GM20000 (cell line): ENCODE measurements around the gene EPHB2.
"Not testable (repeated sequence)": the region's sequence is repeated elsewhere in the genome, so short reads cannot be mapped to it uniquely, and the experiment has no call there.

ENCODE experiments used
- DNase-seq: peaks from one replicate; pipeline ENCODE4 v3.0.0; 2012; ENCODE audit warnings: low spot score
- TF ChIP-seq, protein P1 (sequence below): IDR thresholded peaks from 2 replicates; pipeline ENCODE4 v1.5.1; 2012; ENCODE audit warnings: mild to moderate bottlenecking, control low read depth; ENCODE audit errors: extremely low read depth, missing control alignments

The EPHB2 gene

DNA sequence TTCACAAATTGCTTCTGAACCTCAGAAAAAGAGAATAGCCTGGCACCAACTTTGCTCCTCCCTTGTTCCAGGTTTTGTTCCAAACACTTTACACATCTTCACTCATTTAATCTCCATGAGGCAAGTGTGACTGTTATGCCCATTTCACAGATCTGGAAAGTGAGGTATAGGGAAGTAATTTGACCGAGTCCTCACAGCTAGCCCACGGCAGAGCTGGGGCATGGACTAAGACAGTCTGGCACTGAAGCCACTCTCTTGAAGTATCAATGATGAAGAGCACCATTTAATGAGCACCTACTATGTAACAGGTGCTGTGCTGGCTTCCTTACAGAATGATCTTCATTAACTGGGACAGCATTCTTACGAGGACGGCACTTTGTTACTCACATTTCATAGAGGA is 38.6 kb upstream of the EPHB2 start:
- no peak for DNase-seq
- TF ChIP-seq, protein P1, sequence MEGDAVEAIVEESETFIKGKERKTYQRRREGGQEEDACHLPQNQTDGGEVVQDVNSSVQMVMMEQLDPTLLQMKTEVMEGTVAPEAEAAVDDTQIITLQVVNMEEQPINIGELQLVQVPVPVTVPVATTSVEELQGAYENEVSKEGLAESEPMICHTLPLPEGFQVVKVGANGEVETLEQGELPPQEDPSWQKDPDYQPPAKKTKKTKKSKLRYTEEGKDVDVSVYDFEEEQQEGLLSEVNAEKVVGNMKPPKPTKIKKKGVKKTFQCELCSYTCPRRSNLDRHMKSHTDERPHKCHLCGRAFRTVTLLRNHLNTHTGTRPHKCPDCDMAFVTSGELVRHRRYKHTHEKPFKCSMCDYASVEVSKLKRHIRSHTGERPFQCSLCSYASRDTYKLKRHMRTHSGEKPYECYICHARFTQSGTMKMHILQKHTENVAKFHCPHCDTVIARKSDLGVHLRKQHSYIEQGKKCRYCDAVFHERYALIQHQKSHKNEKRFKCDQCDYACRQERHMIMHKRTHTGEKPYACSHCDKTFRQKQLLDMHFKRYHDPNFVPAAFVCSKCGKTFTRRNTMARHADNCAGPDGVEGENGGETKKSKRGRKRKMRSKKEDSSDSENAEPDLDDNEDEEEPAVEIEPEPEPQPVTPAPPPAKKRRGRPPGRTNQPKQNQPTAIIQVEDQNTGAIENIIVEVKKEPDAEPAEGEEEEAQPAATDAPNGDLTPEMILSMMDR, result no peak

DNA sequence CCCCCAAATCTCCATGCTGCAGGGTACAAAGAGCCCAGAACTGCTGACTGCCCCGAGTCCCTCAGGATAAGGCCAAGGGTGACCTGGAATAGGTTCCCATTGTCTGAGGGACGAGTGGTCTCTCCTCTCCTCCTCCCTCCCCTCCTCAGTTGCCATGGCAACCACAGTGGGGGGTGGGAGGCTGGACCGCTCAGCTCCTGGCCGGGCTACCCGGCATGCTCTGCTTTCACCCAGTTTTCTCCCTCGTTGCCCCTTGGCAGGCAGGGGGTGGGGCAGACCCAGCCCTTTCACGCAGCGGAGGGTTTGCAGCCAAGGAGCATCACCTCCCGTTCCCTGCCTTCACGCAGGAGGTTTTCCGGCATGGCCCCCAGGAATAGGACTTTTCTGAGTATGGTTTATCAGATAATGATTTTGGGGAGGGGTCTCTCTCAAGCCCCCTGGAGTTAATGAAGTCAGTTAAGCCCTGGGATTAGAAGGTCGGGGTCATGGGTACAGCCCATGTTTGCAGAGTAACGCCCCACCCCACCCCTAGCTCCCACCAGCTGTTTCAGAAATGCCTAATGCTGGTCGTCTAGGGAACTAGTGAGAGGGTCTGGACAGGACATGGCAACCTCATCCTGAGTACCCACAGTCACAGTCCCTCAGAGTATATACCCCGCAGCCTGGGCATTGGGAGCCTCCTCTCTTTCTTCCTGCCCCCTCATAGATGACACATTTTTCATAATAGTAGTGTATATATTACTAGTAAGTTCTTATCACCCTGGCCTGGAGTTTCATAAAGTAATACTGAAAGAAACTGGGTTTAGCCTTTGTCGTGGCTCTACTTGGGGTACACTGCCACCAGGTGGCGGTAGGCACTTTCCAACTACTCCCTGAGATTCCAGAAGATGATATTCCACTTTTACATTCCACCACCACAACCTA is 36.9 kb upstream of the EPHB2 start:
- DNase-seq, result peak; percentile 71
- TF ChIP-seq, protein P1, result peak; percentile 79

DNA sequence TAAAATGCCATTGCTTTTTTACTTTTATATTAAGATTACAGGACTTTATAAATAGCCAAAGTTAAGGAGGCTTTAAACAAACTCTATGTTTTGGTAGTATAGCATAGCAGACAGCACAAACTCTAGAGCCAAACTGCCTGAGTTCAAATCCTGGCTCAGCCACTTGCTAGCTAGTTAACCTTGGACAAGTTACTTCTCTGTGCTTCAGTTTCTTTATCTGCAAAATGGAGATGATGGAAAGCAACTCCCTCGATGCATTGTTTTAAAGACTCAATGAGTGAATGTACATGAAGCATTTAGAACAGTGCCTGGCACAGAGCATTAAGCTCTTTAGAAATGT is 36.3 kb upstream of the EPHB2 start:
- no peak for DNase-seq
- TF ChIP-seq, protein P1, result no peak

DNA sequence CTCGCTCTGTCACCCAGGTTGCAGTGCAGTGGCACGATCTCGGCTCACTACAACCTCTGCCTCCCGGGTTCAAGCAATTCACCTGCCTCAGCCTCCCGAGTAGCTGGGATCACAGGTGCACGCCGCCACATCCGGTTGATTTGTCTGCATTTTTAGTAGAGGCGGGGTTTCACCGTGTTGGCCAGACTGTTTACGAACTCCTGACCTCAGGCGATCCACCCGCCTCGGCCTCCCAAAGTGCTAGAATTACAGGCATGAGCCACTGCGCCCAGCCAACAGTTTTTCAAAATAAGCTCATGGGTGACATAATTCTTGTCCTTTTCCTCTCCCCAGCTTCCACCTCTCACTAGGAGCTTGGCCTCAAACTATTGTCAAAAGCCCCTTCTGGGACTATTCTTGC is 34.5 kb upstream of the EPHB2 start:
- not testable (repeated sequence) for DNase-seq

DNA sequence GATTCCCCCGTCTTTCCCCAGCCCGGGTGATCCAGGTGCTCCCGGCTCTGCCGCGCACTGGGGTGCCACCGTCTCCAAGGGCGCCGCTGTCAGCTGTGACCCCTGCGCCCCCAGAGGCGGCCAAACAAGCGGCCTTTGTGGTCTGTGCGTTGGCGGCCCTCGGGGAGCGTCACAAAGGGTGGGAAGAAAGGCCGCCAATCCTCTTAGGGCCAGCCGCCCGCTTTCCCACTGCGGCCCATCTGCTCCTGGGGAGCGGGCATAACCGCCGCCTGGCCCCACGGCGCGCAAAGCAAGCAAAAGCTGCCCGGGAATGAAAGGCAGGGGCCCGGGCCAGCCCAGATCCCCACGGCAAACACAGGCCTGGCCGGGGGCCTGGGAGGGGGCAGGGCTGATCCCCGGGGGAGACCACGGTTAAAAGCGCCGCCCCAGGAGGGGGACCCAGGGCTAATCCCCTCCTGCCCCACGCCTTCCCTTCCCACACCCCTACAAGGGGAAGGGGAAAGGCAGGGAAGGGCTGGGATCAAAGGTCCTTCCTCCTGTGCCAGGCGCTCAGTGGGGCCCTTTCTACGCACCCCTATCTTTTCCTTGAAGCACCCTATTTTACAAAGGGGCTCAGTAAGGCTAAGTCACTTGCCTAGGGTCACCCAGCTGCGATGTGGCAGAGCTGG is 33.6 kb upstream of the EPHB2 start:
- DNase-seq, result no peak
- TF ChIP-seq, protein P1, result no peak

DNA sequence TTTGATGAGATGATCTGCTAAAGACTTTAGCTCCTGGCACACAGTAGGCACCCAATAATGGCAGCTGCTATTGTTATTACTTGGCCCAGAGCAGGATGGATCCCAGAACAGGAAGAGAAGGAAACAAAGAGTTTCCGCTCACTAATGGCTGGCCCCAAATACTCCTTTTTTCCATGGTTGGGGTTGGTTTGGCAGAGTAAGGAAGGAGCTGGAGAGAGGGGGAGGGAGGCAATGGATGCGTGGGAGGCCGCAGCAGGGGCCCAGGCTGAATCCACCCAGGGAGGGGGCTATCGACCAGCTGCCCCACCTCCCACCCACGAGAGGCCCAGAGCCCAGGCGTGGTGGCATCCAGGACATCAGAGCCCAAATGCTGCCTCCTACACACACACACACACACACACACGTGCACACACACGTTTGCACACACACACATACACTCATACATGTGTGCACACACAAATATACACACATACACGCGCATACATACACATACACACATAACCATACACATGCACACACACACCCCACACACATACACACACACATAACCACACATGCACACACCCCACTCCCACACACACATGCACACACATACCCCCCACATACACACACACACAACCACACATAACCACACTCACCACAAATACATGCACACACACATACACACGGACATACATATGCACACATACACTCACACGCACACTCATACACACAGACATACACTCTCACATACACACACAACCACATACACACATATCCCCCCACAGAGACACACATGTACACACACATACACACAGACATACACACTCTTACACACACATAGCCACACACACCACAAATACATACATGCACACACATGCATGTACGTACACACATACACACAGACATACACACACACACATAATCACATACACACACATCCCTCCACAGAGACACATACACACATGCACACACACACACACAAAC is 32.4 kb upstream of the EPHB2 start:
- DNase-seq, result no peak
- TF ChIP-seq, protein P1, result no peak

DNA sequence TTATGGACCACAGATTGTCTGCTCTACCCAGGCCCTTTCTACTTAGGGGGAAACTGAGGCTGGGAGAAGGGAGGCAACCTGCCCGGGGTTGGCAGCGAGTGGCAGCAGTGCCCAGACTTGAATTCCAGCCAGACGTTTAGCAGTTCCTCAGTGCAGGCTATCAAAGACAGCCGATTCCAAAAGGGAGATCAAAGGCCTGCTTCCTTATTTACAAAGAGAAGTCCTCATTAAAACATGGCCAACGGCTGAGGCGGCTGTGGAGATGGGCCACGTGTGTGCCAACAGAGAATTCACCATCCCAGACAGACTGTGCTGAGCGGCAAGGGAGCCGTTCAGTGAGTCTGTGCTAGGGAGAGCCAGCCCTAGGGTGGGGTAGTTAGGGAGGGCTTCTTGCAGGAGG is 29.9 kb upstream of the EPHB2 start:
- TF ChIP-seq, protein P1, result no peak
- no peak for DNase-seq
